OCI-LY3 (cell line): ENCODE data around the gene MAP6.

ENCODE experiments used
- EZH2phosphoT487 ChIP-seq: fragments of 200-600 bp; shearing (Covaris generic); IDR thresholded peaks from 2 replicates; pipeline ENCODE4 v1.6.1; 2018; ENCODE audit warnings: antibody characterized with exemption, mixed run types, low read depth
- TF ChIP-seq, protein P1 (sequence below): fragments of 200-600, 300-600 bp; sonication (generic); IDR thresholded peaks from 2 replicates; pipeline ENCODE4 v1.5.1; 2014; ENCODE audit warnings: antibody characterized with exemption, low read length, low read depth

DNA sequence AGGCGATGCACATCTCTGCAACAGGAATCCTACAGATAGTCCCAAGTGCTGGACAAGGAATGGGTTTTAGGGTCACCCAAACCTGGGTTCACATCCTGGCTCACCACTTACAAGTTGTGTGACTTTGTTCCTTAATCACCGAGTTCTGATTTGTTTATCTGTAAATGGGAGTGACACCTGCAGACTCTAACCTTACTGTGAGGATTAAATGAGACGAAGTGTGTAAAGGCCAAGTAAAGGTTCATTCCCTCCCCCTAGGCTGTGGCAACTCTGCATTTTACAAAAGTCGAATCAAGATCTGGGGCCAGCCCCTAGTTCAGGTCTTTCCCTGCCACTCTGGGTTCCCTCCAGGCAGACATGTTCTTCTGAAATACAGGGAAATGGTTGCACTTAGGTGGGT lies 71.9 kb downstream of the MAP6 start:
- TF ChIP-seq, protein P1, sequence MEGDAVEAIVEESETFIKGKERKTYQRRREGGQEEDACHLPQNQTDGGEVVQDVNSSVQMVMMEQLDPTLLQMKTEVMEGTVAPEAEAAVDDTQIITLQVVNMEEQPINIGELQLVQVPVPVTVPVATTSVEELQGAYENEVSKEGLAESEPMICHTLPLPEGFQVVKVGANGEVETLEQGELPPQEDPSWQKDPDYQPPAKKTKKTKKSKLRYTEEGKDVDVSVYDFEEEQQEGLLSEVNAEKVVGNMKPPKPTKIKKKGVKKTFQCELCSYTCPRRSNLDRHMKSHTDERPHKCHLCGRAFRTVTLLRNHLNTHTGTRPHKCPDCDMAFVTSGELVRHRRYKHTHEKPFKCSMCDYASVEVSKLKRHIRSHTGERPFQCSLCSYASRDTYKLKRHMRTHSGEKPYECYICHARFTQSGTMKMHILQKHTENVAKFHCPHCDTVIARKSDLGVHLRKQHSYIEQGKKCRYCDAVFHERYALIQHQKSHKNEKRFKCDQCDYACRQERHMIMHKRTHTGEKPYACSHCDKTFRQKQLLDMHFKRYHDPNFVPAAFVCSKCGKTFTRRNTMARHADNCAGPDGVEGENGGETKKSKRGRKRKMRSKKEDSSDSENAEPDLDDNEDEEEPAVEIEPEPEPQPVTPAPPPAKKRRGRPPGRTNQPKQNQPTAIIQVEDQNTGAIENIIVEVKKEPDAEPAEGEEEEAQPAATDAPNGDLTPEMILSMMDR = no peak
- no peak for TF ChIP-seq EZH2phosphoT487
